GM18511 (cell line): Measurements from ENCODE around the gene BEGAIN.
"Not testable (repeated sequence)": the region's sequence is repeated elsewhere in the genome, so short reads cannot be mapped to it uniquely, and the experiment has no call there.

ENCODE experiments used
- ATAC-seq: cut with Tn5 transposase; IDR thresholded peaks from one replicate; pipeline ENCODE4 v1.9.1; 2021; ENCODE audit warnings: mild to moderate bottlenecking, moderate library complexity; ENCODE audit not compliant: unreplicated experiment

BEGAIN gene

DNA sequence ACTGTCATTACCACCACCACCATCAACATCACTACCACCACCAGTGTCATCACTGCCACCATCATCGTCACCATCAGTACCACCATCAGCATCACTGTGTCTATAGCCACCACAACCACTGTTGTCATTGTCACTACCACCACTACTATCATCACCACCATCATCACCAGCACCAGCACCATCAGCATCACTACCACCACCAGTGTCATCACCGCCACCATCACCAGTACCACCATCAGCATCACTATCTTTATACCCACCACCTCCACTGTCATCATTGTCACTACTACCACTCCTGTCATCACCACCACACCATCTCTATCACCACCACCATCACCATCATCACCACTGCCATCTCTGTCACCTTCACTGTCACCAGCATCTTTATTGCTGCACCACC, 60.6 kb downstream of the BEGAIN start:
- ATAC-seq = no peak

DNA sequence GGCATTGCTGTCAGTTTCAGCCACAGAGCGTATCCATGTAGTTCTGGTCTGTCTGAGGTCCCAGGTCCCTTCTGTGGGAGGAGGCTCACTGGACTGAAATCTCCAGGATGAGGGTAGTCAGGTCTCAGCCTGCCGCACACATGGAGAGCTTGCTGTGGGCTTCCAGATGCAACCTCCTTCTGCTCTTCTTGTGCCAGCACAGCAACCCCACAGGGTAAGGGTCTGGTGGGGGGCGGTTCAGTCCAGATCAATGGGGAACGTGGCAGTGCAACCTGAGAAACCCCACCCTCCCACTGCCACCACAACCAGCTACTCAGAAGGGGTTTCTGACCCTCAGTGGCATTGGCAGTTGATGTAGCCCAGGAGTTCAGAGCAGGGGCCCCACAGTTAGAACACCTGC, 61.2 kb downstream of the BEGAIN start:
- no peak for ATAC-seq

DNA sequence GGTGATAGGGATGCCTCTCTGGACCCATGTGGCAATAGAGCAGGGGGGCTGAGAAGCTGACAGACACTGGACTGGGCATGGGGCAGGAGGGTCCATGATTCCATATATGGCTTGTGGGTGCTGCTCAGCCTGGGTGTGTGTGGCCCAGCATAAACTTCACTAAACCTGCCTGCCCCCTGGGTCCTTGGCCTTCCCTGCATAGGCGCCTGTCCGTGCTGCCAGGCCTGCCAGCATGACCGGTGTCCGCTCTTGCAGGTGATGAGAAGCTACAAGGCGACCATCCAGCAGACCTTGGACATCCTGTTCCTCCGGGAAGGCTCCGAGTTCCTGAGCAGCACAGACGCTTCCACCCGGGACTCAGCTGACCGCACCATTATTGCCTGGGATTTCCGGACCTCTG, 61.6 kb downstream of the BEGAIN start:
- ATAC-seq = no peak

DNA sequence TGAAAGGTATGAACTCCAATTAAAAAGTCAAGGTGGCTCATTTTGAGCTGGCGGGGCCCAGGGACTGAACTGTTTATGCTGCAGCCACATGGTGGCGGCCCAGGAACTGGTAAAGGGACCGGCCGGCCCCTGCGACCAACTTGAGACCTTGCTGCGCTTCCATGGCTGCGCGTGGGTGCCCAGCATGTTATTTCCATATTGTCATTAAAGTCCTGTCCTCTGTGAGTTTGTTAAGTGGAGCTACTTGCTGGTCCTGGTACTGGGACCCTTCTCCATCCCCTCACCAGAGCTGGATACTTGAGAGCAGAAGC, 62.3 kb downstream of the BEGAIN start:
- ATAC-seq = no peak

DNA sequence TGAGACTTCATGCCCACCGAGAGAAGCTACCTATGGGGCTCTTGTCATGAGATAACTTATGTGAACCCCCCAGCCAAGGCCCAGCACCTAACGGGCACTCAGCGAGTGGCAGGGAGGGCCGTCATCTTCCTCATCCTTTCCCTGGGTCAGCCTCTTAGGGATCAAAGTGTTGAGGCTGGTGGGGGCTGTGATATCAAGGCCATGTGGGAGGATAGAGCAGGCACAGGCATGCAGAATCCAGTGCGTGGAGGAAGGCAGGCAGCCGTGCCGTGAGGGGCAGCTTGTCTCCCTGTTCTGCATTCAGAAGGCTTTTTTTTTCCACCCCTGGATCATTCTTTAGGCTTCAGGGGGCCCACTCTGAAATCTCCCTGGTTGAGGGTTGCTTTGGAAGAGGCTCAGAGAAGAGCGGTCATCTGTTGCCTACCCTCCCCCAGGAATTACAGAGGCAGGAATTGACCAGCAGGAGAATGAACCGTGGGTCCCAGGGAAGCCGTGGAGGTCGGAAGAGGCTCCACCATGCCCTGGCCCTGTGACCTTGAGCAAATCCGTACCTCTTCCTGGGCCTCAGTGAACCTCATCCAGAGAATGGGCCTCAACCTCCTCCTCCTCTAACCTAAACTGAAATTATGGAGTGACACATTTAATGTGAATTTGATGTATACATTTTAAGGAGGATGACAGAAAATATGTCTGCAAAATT, 62.8 kb downstream of the BEGAIN start:
- ATAC-seq = no peak

DNA sequence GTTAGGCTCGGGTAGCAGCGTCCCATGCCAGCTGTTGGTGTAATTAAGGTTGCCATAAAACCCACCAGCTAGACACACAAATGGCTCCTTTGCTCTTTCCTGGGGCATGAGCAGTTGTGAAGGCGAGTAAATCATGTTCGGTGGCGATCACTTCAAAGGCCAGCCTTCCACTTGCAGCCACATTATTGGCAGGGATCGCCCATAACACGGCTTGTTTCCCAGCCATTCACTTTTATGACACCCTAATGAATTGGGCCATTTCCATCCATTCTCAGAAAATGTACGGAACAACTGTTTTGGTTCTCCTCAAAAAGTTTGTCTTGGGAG, 63.4 kb downstream of the BEGAIN start:
- no peak for ATAC-seq

DNA sequence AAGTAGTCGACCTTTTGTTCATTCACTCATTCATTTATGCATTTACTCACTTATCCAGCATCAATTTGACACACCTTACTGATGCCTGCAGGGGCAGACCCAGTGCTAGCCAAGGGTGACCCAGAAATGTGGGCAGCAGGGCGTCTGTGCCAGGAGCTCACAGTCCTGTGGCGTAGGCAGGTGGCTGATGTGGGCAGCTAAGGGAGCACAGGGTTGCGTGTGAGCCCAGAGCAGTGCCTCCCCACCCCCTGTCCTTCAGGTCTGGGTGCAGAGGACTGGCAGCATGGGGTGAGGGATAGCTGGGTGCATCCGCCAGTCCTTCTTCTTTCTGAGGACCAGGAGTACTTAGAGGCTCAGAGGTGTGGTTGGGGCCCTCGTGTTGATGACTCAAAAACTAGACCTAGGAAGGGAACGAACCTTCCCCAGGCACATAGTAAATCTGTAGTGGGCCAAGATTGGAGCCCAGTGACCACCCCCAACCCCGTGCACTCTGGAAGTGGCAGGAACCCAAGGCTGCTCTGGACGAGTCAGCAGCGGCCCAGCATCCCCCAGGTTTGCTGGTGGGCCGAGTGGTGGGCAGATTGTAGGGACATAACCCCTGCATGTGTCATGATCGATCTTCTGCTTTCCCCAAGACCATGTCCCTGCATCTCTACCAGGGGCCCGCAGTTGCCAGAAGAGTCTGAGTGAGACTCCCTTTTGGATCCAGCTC, 63.9 kb downstream of the BEGAIN start:
- no peak for ATAC-seq

DNA sequence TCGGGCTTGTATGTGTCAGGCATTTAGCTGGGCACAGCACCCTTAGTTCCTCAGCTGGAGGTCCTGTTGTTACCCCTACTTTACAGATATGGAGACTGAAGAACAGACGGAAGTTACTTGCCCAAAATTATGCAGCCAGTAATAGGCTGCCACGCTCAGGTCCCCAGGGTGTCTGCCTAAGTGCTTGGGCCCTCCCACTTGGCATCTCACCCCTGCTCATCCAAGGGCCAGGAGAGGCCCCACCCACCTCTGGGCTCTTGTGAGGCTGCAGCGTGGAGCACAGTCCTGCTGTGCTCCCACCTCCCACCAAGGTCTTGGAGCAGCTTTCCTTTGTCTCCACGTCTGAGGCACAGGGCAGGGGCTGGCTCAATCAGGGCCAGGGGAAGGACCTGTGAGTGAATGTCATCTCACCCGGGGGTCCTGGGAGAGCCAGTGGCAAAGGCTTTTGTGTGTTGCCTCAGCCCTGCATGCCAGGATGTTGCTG, 64.6 kb downstream of the BEGAIN start:
- no peak for ATAC-seq

DNA sequence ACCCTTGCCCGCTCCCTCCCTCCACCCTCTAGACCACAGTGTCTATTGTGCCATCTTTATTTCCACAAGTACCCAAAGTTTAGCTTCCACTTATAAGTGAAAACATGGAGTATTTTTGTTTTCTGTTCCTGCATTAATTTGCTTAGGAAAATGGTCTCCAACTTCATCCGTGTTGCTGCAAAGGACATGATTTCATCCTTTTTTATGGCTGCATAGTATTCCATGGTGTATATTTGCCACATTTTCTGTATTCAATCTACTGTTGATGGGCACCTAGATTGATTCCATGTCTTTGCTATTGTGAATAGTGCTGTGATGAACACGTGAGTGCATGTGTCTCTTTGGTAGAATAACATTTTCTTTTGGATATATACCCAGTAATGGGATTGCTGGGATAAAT, 81.2 kb downstream of the BEGAIN start:
- not testable (repeated sequence) for ATAC-seq

DNA sequence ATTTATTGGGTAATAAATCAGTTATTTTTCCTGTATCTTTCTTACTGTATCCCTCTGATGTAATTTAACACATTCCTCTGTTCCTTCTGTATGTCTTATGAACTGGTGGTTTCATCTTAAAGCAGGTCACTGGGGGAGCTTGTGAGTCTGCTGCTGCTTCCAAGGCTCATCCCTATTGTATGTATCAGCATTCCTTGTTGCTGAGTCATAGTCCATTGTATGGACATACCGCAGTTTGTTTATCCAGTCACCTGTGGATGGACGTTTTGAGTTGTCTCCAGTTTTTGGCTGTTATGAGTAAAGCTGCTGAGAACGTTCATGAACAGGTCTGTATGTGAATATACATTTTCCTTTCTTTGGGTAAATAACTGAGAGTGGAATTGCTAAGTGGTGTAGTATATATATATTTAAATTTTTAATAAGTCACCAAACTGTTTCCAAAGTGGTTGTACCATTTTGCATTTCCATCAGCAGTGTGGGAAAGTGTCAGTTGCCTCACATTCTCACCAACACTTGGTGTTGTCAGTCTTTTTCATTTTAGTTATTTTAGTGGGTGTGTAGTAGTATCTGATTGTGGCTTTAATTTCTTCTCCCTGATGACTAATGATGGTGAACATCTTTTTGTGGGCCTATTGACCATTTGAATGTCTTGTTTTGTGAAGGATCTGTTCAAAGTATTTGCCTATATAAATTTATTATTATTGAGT, 82.7 kb downstream of the BEGAIN start:
- ATAC-seq = no peak

DNA sequence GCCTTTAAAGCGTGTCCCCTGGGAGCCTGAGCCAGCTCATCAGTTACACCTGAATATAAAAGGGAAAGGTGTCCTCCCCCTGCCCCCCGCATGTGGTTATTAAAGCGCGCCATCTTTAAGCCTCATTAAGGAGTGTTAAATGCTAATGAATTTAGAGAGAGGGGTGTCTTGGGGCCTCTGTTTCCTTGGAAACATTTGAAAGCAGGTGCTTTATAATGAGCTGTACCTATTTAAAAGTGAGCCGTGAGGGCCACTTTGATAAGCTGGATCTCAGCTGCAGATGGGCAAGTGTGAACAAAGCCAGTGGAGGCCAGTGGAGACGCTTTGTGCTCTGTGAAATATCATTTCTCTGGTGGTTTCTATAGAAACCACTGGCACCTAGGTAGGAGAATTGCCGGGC, 84.0 kb downstream of the BEGAIN start:
- no peak for ATAC-seq

DNA sequence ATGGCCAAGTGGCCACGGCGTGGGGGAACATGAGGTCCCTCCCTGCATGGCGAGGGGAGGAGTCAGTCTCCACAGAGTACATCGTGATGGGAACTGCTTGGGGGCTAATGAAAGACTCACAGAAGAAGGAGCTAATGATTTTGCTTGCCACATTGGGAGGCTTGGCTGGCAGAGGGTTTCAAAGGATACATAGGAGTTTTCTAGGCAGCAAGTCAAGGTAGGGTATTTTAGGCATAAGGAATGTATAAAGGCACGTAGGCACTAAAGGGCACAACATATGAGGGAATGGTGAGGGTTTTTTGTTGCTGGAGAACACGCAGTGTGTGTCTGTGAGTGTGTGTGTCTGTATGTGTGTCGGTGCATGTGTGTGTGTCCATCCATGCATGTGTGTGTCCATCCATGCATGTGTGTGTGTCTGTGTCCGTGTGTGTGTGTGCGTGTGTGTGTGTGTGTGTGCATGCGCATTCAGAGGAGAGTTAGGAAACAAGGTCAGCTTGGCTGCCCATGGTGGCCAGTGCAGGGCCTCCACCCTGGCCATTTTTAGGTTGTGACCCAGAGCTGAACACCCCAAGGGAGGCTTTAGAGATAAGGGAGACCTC, 84.5 kb downstream of the BEGAIN start:
- no peak for ATAC-seq

DNA sequence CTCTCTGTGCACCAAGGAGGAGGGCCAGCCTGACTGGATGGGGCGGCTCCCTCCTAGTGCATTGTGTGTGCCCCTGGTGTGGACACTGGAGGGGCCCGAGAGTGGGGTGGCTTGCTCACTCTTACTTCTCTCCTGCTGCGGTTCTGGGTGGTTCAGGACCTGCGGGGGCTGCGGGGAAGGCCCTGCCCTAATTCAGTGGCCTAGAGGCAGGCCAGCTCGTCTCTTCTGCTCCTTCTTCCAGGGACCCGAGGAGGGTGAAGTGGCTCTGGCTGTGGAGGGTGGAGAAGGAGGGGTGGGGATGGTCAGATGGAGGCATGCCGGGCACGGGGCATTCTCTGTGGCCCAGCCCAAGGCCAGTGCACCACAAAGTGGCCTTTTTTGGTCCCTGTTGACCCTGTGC, 87.1 kb downstream of the BEGAIN start:
- ATAC-seq = no peak

DNA sequence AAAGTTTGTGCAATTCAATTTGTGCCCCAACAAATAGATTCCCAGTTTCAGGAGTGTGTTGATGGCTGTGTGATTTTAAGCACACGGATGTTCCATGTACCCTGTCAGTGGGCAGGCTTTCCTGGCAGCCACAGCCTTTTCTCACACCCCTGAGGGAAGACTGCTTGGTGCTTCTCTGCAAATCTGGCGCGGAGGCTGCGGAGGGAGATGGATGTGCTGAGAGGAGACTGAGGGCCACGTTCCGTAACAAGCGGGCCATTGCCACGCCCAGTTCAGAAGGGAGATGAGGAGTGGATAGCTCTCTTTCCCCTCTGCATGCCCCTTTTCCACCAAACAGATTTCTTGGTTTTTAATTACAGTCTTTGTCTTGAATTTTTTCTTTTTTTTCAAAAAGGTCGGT, 89.1 kb downstream of the BEGAIN start:
- ATAC-seq = no peak

DNA sequence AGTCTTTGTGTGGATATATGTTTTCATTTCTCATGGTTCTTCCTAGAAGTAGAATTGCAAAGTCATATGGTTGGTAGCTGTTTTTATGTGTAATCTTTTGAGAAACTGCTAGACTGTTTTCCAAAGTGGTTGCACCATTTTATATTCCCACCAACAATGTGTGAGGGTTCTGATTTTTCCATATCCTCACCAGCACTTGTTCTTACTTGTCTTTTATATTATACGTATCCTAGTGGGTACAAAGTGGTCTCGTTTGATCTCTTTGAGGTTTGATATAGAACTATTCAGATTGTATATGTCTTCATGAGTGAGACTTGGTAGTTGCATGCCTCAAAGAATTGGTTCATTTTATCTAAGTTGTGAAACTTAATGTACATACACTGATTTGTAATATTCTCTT, 91.3 kb downstream of the BEGAIN start:
- no peak for ATAC-seq

DNA sequence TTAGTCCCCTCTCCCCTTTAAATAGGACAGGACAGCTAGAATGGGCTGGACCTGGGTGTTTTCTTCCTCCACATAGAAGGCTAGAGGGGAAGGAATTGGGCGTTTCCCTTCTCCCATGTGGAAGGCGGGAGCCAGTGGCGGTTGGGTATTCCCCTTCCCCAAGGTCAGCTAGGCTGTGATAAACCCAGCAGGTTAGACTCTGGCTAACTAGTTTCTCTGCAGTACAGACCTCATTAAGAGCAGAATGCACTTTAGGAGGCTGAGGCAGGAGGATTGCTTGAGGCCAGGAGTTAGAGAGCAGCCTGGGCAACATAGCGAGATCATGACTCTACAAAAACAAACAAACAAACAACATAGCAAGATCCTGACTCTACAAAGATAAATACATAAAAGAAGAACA, 92.6 kb downstream of the BEGAIN start:
- no peak for ATAC-seq

DNA sequence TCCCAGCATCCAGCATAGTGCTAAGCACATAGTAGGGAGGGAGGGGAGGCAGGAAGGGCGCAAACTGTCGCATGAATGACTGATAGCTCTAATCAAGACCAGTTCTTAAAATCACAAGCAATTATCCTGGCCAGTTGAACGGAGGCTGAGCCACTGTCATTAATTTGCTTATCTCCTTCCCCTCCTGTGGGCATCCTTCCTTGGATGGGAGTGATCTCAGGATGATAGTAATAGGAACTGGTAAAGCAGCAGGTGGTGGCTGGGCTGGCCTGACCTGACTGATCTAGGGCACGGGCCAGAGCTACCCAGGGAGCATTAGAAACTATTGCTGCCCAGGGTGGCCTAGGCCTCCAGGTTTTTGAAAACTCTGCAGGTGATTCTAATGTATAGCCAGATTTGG, 97.0 kb downstream of the BEGAIN start:
- ATAC-seq = no peak

DNA sequence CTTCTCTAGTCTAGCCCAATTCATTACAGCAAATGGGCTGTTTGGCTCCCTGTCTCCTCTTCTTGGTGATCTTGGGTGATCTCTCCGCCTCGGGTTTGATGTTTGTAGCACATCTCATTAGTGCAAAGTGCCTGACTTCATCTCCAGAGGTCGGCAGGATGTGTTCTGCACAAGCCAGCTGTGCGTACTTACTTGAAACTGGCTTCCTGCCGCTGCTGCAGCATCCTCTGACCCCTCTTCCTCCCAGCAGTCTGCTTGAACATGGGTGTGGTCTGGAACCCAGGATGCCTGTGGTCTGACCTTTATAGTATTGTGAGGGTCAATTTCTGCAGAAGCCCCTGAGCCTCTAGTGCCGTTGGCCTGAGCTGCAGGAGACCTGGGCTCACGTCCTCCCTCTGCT, 99.2 kb downstream of the BEGAIN start:
- ATAC-seq = no peak

DNA sequence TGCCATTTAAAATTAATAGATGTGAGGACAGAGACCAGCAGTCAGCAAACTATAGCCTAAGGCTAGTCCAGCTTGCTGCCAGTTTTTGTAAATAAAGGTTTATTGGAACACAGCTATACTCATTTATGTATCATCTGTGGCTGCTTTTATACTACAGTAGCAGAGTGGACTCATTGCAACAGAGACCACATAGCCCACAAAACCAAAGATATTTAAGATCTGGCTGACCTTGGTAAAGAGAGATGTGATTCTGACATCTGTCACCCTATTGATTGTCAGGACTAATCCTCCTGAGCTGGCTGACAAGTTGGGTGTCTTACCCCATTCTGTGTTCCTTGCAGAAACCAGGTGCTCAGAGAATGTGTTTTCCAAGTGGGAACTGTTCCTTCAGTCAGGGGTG, 99.9 kb downstream of the BEGAIN start:
- ATAC-seq = no peak
